ENCODE results near the gene HTR3B. TPM values are rescaled to one million over a fixed set of nuclear protein-coding genes. Genes with fewer than 3 reads are reported as not detected.
"Not testable (repeated sequence)": the region's sequence is repeated elsewhere in the genome, so short reads cannot be mapped to it uniquely, and the experiment has no call there.

The HTR3B gene
- total and polyA plus RNA-seq, 7 donors: 0.07 TPM; not detected in 6

DNA sequence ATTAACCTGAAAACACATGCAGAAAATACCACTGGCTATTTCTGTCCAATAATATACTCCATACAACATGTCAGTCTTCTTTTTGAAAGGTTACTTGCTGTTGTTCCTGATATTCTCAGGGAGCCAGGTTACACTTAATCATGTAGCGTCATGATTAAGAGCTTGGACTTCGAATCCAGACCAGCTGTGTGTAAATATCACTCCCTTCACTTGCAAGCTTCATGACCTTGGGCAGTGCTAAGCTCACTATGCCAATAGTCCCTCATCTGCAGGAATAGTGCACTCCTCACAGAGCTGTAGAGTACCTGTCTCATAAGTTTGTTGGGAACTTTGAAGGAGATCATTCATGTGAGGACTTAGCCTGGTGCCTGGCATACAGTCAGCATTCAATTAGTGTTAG is 1.9 kb downstream of the HTR3B start:
- Histone ChIP-seq H3K27ac (no peak overlapping the region), H3K4me1 (peaks cover 0 to 11% (median 8%) of the 10 kb centered on the region in 4 donors), H3K36me3 (no peaks in the 10 kb centered on the region), H3K9me3 (no peaks in the 10 kb centered on the region), H3K4me3 (no peak overlapping the region), H3K27me3 (no peaks in the 10 kb centered on the region)
- DNase-seq: no peak
- 14 to 61% methylated on average over 2 of the region's 2 CpGs for WGBS, 2 donors
- intact Hi-C loops (cut with DNase I): no loop called here
- TF ChIP-seq POLR2A (IDR thresholded peaks at IDR 0.05) (no peak), EP300 (IDR thresholded peaks at IDR 0.05) (no peak), POLR2AphosphoS5 (IDR thresholded peaks at IDR 0.05) (no peak)
- TF ChIP-seq, protein P1, sequence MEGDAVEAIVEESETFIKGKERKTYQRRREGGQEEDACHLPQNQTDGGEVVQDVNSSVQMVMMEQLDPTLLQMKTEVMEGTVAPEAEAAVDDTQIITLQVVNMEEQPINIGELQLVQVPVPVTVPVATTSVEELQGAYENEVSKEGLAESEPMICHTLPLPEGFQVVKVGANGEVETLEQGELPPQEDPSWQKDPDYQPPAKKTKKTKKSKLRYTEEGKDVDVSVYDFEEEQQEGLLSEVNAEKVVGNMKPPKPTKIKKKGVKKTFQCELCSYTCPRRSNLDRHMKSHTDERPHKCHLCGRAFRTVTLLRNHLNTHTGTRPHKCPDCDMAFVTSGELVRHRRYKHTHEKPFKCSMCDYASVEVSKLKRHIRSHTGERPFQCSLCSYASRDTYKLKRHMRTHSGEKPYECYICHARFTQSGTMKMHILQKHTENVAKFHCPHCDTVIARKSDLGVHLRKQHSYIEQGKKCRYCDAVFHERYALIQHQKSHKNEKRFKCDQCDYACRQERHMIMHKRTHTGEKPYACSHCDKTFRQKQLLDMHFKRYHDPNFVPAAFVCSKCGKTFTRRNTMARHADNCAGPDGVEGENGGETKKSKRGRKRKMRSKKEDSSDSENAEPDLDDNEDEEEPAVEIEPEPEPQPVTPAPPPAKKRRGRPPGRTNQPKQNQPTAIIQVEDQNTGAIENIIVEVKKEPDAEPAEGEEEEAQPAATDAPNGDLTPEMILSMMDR (IDR thresholded peaks at IDR 0.05): no peak

DNA sequence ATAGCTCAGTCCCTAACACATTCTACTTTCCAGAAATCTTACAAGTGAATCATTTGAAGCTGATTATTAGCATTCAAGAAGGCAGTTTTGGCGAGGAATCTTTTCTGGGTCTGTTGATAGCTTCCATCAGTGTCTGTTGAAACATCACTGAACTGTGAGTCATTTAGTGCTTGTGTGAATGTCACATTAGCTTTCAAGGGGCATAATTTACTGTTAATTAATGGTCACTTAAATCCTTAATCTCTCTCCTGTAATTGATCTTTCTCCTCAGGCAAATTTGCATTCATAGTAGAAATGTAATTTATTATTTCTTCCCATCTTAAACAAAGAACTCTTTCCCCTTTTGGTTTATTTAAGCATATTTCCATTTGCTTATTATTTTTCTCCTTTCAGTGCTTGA is 2.6 kb downstream of the HTR3B start:
- TF ChIP-seq EP300 (IDR thresholded peaks at IDR 0.05) (no peak), POLR2AphosphoS5 (IDR thresholded peaks at IDR 0.05) (no peak), POLR2A (IDR thresholded peaks at IDR 0.05) (no peak)
- TF ChIP-seq, protein P1 (IDR thresholded peaks at IDR 0.05): no peak
- Histone ChIP-seq H3K4me3 (no peak overlapping the region), H3K9me3 (no peaks in the 10 kb centered on the region), H3K36me3 (no peaks in the 10 kb centered on the region), H3K27ac (no peak overlapping the region), H3K4me1 (peaks cover 0 to 11% (median 8%) of the 10 kb centered on the region in 4 donors), H3K27me3 (no peaks in the 10 kb centered on the region)
- 54 to 65% methylated on average over 1 of the region's 1 CpG for WGBS, 2 donors
- intact Hi-C loops (cut with DNase I): no loop called here
- DNase-seq: no peak

DNA sequence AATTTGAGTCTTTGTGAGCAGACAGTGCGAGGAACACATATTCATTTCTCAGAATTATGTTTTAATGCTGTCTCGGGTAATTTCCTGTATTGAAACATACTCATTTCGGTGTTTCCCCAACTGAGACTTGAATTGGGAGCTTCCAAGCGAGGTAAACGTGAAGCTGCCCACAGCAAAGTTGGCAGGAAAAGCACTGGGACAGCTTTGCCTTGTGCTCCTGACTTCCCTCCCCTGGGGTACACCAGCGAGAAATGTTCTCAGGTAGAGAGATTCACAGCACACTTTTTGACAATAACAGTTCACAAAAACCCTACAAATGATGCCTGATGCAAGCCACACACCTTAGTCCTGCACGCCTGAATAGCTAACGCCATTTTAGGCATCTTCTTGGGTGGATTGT is 3.1 kb downstream of the HTR3B start:
- Histone ChIP-seq H3K27ac (no peak overlapping the region), H3K4me1 (peaks cover 0 to 11% (median 8%) of the 10 kb centered on the region in 4 donors), H3K36me3 (no peaks in the 10 kb centered on the region), H3K4me3 (no peak overlapping the region), H3K9me3 (no peaks in the 10 kb centered on the region), H3K27me3 (no peaks in the 10 kb centered on the region)
- intact Hi-C loops (cut with DNase I): no loop called here
- WGBS, 2 donors: 80 to 83% methylated on average over 8 of the region's 8 CpGs
- TF ChIP-seq, protein P1 (IDR thresholded peaks at IDR 0.05): no peak
- TF ChIP-seq POLR2A (IDR thresholded peaks at IDR 0.05) (no peak), POLR2AphosphoS5 (IDR thresholded peaks at IDR 0.05) (no peak)
- no peak for DNase-seq

GRCh38 chr11:113908098-113908497 is 3.5 kb downstream of the HTR3B start:
- TF ChIP-seq EP300 (IDR thresholded peaks at IDR 0.05) (no peak), POLR2AphosphoS5 (IDR thresholded peaks at IDR 0.05) (no peak), POLR2A (IDR thresholded peaks at IDR 0.05) (no peak)
- TF ChIP-seq, protein P1 (IDR thresholded peaks at IDR 0.05): no peak
- Histone ChIP-seq H3K27ac (no peak overlapping the region), H3K27me3 (no peaks in the 10 kb centered on the region), H3K4me1 (peaks cover 0 to 11% (median 8%) of the 10 kb centered on the region in 4 donors), H3K36me3 (no peaks in the 10 kb centered on the region), H3K4me3 (no peak overlapping the region), H3K9me3 (no peaks in the 10 kb centered on the region)
- intact Hi-C loops (cut with DNase I): no loop called here
- no peak for DNase-seq
- 82 to 84% methylated on average over 9 of the region's 9 CpGs for WGBS, 2 donors

DNA sequence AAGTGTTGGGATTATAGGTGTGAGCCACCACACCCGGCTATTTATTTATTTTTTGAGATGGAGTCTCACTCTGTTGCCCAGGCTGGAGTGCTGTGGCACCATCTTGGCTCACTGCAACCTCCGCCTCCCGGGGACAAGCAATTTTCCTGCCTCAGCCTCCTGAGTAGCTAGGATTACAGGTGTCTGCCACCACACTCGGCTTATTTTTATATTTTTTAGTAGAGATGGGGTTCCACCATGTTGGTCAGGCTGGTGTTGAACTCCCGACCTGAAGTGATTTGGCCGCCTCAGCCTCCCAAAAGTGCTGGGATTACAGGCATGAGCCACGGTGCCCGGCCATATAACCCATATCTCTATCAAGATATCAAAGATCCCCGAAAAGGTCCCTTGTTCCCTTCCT is 6.9 kb downstream of the HTR3B start:
- WGBS, 2 donors: 95 to 96% methylated on average over 9 of the region's 9 CpGs
- intact Hi-C loops (cut with DNase I); H3K27ac ChIP-seq; H3K36me3 ChIP-seq; H3K27me3 ChIP-seq; H3K4me3 ChIP-seq; H3K4me1 ChIP-seq; DNase-seq; H3K9me3 ChIP-seq: not testable (repeated sequence)
